ENCODE results near the gene COBL.

COBL gene

GRCh38 chr7:51299391-51300133, 17.0 kb downstream of the COBL start:
- Mint-ChIP-seq H3K27me3 (ENCODE audit: low read depth) (peaks cover 3% of the 10 kb centered on the region), H3K36me3 (ENCODE audit: low read depth) (no peaks in the 10 kb centered on the region), H3K4me1 (no peaks in the 10 kb centered on the region), H3K9me3 (no peaks in the 10 kb centered on the region), H3K27ac (no peak overlapping the region), H3K4me3 (no peak overlapping the region)
- no peak for TF ChIP-seq CTCF (IDR thresholded peaks at IDR 0.05; ENCODE audit: unreplicated experiment in 3 of 3)

GRCh38 chr7:51298912-51299311, 17.7 kb downstream of the COBL start:
- H3K36me3 Mint-ChIP-seq (ENCODE audit: low read depth) = no peaks in the 10 kb centered on the region
- TF ChIP-seq CTCF (IDR thresholded peaks at IDR 0.05; ENCODE audit: unreplicated experiment in 3 of 3) = no peak
- no peak overlapping the region for H3K27ac Mint-ChIP-seq
- no peak overlapping the region for H3K4me3 Mint-ChIP-seq
- no peaks in the 10 kb centered on the region for H3K9me3 Mint-ChIP-seq
- peaks cover 3% of the 10 kb centered on the region for H3K27me3 Mint-ChIP-seq (ENCODE audit: low read depth)
- H3K4me1 Mint-ChIP-seq = no peaks in the 10 kb centered on the region

- no peaks in the 10 kb centered on the region for H3K4me1 Mint-ChIP-seq
- H3K27me3 Mint-ChIP-seq (ENCODE audit: low read depth) = peaks cover under 1% of the 10 kb centered on the region
- no peak for TF ChIP-seq CTCF (IDR thresholded peaks at IDR 0.05; ENCODE audit: unreplicated experiment in 3 of 3)
- no peak overlapping the region for H3K27ac Mint-ChIP-seq
- no peak overlapping the region for H3K4me3 Mint-ChIP-seq
- no peaks in the 10 kb centered on the region for H3K36me3 Mint-ChIP-seq (ENCODE audit: low read depth)
- no peaks in the 10 kb centered on the region for H3K9me3 Mint-ChIP-seq
These were observed 18.6 kb downstream of the COBL start for GRCh38 chr7:51297986-51298385.

GRCh38 chr7:51295440-51296245, 21.0 kb downstream of the COBL start:
- no peaks in the 10 kb centered on the region for H3K36me3 Mint-ChIP-seq (ENCODE audit: low read depth)
- no peak for TF ChIP-seq CTCF (IDR thresholded peaks at IDR 0.05; ENCODE audit: unreplicated experiment in 3 of 3)
- peaks cover 4% of the 10 kb centered on the region for H3K4me1 Mint-ChIP-seq
- no peak overlapping the region for H3K27ac Mint-ChIP-seq
- no peaks in the 10 kb centered on the region for H3K27me3 Mint-ChIP-seq (ENCODE audit: low read depth)
- no peak overlapping the region for H3K4me3 Mint-ChIP-seq
- H3K9me3 Mint-ChIP-seq = no peaks in the 10 kb centered on the region

- no peaks in the 10 kb centered on the region for H3K27me3 Mint-ChIP-seq (ENCODE audit: low read depth)
- H3K27ac Mint-ChIP-seq = no peak overlapping the region
- H3K36me3 Mint-ChIP-seq (ENCODE audit: low read depth) = no peaks in the 10 kb centered on the region
- TF ChIP-seq CTCF (IDR thresholded peaks at IDR 0.05; ENCODE audit: unreplicated experiment in 3 of 3) = no peak
- H3K4me3 Mint-ChIP-seq = no peak overlapping the region
- peaks cover 24% of the 10 kb centered on the region for H3K4me1 Mint-ChIP-seq
- H3K9me3 Mint-ChIP-seq = peaks cover 3% of the 10 kb centered on the region
These were observed 24.0 kb downstream of the COBL start for GRCh38 chr7:51292596-51292995.
